ENCODE measurements around the gene AASDH.
A peak's percentile ranks its signal among the peaks of the same experiment; 100 is the strongest.

The AASDH gene

GRCh38 chr4:56426273-56426672 lies 39.0 kb upstream of the AASDH start:
- H3K27ac ChIP-seq, result no peak overlapping the region
- TF ChIP-seq ZFX (IDR thresholded peaks at IDR 0.05; ENCODE audit: borderline replicate concordance) (no peak), CTCF (IDR thresholded peaks at IDR 0.05) (no peak)

- no peak for TF ChIP-seq CTCF (IDR thresholded peaks at IDR 0.05)
- TF ChIP-seq ZFX (IDR thresholded peaks at IDR 0.05; ENCODE audit: borderline replicate concordance), result no peak
- H3K27ac ChIP-seq, result no peak overlapping the region
Observed at GRCh38 chr4:56425518-56425917, 38.2 kb upstream of the AASDH start.

GRCh38 chr4:56424697-56425514 lies 37.6 kb upstream of the AASDH start:
- no peak overlapping the region for H3K27ac ChIP-seq
- TF ChIP-seq CTCF (IDR thresholded peaks at IDR 0.05), result peak; percentile 77
- no peak for TF ChIP-seq ZFX (IDR thresholded peaks at IDR 0.05; ENCODE audit: borderline replicate concordance)

- TF ChIP-seq ZFX (IDR thresholded peaks at IDR 0.05; ENCODE audit: borderline replicate concordance) (no peak), CTCF (IDR thresholded peaks at IDR 0.05) (no peak)
Observed at GRCh38 chr4:56424176-56424575, 36.9 kb upstream of the AASDH start.

GRCh38 chr4:56417396-56417795 lies 30.1 kb upstream of the AASDH start:
- H3K27ac ChIP-seq, result no peak overlapping the region
- TF ChIP-seq ZFX (IDR thresholded peaks at IDR 0.05; ENCODE audit: borderline replicate concordance), result no peak
- TF ChIP-seq CTCF (IDR thresholded peaks at IDR 0.05), result no peak

More at GRCh38 chr4:56424176-56424575, 36.9 kb upstream of the AASDH start:
- H3K27ac ChIP-seq, result no peak overlapping the region

- no peak for TF ChIP-seq ZFX (IDR thresholded peaks at IDR 0.05; ENCODE audit: borderline replicate concordance)
- H3K27ac ChIP-seq, result no peak overlapping the region
Observed at GRCh38 chr4:56416349-56416748, 29.1 kb upstream of the AASDH start.

GRCh38 chr4:56414135-56414670 lies 26.9 kb upstream of the AASDH start:
- TF ChIP-seq ZFX (IDR thresholded peaks at IDR 0.05; ENCODE audit: borderline replicate concordance), result no peak
- no peak overlapping the region for H3K27ac ChIP-seq

GRCh38 chr4:56410247-56411062 lies 23.2 kb upstream of the AASDH start:
- no peak for TF ChIP-seq CTCF (IDR thresholded peaks at IDR 0.05)
- no peak for TF ChIP-seq ZFX (IDR thresholded peaks at IDR 0.05; ENCODE audit: borderline replicate concordance)
- H3K27ac ChIP-seq, result peak overlapping the region; percentile 81

All from 22Rv1 (cell line).